ENCODE results near the gene GPATCH2L. TPM values are rescaled to one million over a fixed set of nuclear protein-coding genes. Genes with fewer than 3 reads are reported as not detected.
A peak's percentile ranks its signal among the peaks of the same experiment; 100 is the strongest.

Gene GPATCH2L
- 44.6 TPM for polyA plus RNA-seq (ENCODE audit: insufficient read length)
- long read RNA-seq, donor 1, full-length matches to known transcripts: 3 of 3 reads
- long read RNA-seq, donor 1, partial matches to known transcripts: 0 of 3 reads
- long read RNA-seq, donor 1, other reads (novel, unspliced or antisense): 0 of 3 reads
- long read RNA-seq, donor 2, full-length matches to known transcripts: 6 of 6 reads
- long read RNA-seq, donor 2, partial matches to known transcripts: 0 of 6 reads
- long read RNA-seq, donor 2, other reads (novel, unspliced or antisense): 0 of 6 reads
- long read RNA-seq, donor 3, full-length matches to known transcripts: 4 of 4 reads
- long read RNA-seq, donor 3, partial matches to known transcripts: 0 of 4 reads
- long read RNA-seq, donor 3, other reads (novel, unspliced or antisense): 0 of 4 reads
- long read RNA-seq, donor 4: 0 reads
- long read RNA-seq, donor 5, full-length matches to known transcripts: 3 of 3 reads
- long read RNA-seq, donor 5, partial matches to known transcripts: 0 of 3 reads
- long read RNA-seq, donor 5, other reads (novel, unspliced or antisense): 0 of 3 reads
- long read RNA-seq, donor 6, full-length matches to known transcripts: 2 of 2 reads
- long read RNA-seq, donor 6, partial matches to known transcripts: 0 of 2 reads
- long read RNA-seq, donor 6, other reads (novel, unspliced or antisense): 0 of 2 reads
- long read RNA-seq, donor 7, full-length matches to known transcripts: 6 of 18 reads
- long read RNA-seq, donor 7, partial matches to known transcripts: 12 of 18 reads
- long read RNA-seq, donor 7, other reads (novel, unspliced or antisense): 0 of 18 reads
- long read RNA-seq, donor 8, full-length matches to known transcripts: 3 of 3 reads
- long read RNA-seq, donor 8, partial matches to known transcripts: 0 of 3 reads
- long read RNA-seq, donor 8, other reads (novel, unspliced or antisense): 0 of 3 reads

DNA sequence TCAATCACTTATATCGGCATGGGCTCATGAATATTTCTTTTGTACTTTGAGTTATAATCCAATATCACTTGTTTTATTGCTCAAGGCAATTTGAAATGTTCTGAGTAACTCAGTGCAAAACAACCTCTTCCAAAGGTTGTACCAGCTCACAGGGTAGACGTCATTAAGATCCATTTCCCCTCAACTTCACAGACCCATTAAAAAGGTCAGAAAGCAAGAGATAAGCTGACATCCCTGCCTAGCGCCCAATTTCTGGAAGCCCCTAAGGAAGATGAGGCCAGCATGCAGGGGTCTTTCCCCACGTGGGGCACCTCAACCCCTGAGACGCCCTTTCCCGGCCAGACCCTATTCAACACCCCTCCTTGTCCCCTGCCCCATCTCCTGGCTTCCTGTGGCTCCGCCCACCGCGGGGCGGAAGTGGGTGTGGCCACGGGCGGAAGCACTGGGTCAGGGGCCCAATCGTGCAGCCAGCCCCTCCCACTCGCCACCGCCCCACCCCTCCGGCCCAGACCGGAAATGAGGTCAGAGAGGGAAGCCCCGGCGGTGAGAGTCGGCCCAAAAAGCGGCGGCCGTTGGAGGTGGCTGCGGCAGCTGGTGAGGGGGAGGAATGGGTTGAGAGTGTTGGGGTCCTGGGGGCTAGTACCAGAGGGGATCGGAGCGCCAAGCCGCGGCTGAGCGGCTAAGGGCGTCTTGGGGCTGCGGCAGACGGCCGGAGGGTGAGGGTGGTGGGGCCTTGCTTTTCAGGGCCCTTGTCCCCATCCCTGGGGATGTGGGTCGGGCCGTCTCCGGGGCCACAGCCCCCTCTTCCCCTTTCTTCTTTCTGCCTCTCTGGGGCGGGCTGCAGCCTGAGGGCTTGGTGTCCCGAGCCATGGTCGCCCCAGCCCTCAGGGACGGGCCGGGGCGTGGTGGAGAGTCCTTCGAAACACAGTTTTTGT is at the start of gene GPATCH2L:
Gene GPATCH2L (plus strand): TSS at position 525 of the 935 bp plus-strand sequence. CDS start 2,442 bp downstream, outside the sequence.
- DNase-seq: peak; percentile 95

DNA sequence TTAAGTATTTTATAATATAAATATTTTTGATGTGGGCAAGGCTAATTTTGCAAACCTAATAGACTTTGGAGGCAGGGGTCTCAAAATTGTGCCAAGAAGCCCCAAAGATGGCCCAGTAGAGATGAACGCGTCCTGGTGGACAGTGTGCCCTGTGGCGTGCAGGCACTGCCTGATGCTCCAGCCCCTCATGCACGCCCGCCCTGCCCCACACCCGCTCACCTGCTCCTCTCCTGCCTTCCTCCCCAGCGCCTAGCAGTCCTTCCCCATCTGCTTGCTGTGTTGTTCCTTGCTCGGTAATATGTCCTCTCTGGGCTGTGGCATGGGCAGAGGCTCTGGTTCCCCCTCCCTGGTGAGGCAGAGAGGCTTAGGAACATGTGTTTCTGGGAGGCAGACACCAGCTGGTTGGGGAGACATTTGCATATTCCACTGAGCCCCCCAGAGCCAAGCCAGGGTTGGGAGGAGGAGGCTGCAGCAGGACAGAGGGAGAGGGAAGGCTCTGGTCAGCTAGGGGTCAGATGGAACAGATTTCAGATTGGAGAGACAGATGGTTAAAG is 46.8 kb upstream of the GPATCH2L start:
- DNase-seq: no peak

DNA sequence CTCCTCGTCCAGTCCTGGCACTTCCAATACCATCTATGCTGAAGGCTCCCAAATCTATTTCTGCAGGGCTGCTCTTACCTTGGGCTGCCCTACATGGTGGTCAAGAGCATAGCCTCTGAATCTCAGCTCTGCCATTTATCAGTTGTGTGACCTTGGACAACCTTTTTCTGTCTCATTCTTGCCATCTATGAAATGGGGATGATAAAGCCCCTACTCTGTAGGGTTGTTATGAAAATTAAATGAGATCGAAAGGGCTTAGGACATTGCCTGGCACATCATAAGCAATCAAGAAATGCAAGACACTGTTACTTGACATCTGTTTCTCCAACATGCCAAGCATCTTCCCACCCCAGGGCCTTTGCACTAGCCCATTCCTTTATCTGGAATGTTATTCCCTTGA is 45.5 kb upstream of the GPATCH2L start:
- no peak for DNase-seq

DNA sequence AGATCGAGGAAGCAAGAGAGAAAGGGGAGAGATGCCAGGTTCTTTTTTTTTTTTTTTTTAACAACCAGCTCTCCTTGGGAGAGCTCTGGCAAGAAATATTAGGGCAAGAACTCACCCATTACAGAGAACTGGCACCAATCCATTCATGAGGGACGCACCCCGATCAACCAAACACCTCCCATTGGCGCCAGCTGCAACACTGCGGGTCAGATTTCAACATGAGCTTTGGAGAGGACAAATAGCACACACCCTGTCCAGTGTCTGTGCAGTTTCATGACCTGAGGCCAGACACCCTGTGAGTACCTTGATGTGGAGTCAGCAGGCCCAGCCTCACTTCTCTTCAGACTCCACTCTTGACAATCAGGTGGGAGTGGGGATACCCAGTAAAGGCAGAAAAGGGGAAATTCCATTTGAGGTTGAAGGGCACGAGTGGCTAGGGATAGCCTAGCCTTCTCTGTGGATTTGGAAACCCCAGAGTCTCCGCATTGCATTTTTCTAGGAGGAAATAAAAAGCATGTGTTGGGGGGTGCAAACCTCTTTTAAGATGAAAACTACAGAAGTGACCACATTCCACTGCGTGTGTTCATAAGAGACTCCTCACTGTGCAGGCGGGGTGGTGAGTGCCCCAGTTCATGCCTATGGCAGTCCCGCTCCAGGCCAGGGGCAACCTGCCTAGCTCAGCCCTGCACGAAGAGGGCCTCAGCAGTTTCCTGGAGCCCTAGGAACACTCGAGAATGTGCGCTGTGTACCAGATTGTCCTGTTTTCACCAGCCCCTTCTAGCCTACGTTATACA is 42.4 kb upstream of the GPATCH2L start:
- no peak for DNase-seq

DNA sequence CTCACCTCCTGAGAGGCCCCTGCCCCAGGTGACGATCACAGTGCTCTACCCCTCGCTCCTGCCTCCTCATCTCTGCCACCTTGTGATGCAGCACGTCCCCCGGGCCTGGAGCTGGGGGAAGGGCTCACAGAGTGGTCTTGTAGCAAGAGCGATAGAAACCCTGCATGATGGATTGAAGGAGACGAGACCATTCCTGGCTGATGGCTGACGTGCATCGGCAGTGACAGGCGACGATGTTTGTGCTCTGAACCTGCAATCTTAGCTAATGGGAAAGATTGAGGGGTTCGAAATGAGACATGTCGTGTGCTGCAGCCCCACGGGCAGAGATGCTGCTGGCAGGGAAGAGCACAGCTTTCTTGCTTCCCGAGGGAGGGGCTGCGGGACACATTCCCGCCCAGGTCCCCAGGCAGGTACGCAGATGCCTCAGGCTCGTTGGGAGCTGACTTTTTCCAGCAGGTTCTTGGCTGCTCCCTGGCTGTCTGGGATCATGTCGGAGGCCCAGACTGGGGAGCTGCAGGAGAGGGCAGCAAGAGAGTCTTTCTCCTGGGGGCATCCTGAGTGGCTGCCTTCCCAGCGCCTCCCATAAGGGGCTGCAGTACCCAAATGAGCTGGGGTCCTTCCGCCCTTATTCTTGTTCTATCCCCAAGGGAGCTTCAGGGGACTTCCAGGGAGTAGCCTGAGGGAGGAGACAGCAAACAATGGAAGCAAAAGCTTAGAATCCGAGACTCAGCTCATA is 38.7 kb upstream of the GPATCH2L start:
- no peak for DNase-seq

DNA sequence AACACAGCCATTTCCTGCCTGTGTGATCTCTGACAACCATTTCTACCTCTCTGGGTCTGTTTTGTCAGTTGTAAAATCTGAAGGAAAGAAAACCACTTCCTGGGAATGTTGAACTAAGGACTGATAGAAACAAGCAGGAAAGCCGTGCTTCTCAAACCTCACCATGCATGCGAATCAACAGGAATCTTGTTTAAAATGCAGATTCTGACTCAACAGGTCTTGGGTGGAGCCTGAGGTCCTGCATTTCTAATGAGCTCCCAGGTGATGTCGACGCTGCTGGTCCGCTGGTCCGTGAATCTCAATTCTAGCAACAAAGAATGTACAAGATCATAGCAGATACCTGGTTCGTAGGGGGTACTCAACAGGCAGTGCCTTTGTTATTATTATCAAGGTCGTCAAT is 38.0 kb upstream of the GPATCH2L start:
- DNase-seq: no peak

DNA sequence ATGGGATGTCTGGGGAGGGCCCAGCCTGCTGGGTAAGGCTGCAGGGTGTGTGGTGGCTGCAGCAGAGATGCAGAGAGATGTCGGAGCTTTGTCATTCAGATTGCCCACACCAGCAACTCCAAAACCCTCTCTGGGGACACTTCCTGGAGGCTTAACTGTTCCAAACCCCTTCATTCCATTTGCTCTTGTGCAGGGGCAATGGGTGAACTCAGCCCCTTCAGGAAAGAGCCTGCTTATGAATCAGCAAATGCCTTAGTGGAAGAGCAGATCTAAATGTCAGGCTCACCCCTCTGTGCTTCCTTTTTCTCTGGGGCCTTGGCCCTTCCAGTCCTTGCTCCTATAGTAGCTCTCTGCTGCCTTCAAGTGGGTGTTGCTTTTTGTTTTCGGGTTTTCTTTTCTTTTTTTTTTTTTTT is 36.7 kb upstream of the GPATCH2L start:
- DNase-seq: no peak

DNA sequence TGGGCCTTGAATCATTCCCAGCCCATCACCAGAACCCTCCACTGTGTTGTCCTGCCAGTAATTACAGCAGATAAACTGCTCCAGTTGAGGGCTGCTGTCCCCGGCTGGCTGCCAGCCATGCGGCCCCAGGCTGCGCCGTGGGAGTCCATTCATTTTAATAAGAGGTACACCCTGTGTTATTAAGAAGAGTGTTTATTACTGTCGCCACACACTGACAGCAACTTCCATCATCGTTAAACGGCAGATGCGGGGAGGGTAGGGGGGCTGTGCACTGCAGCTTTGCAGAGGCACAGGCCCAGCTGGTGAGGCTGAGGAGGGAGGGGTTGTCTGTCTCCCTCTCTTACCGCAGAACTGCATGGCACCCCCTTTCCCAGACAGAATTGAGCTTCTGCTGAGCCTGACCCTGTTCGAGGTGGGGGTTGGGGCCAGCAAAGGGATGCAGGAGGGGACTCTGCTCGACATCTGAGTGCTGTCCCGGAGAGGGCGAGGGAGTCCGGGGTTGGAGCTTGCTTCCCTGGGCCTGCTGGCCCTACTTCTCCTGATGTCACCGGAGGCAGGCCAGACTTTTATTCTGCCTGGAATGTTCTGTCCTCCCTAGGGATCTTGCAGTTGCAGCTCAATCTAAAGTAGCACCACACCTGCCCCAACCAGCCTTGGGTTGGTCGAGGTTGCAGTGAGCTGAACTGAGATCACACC is 33.8 kb upstream of the GPATCH2L start:
- DNase-seq: no peak

DNA sequence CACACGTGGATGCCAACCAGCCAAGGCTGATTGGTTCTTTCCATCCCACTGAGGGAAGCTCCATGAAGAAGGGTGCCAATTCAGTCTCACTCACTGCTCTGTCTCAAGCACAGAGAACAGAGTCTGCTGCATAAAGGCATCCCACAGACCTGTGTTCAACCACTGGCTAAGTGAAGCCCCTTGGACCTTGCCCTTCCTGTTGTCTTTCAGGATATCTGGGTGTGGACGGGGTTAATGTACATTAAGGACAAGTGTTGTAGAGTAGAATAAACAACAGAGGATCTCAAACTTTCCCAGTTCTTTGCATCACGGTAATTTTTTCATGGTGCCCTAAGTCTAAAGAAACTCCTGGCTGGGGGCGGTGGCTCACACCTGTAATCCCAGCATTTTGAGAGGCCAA is 33.1 kb upstream of the GPATCH2L start:
- no peak for DNase-seq

DNA sequence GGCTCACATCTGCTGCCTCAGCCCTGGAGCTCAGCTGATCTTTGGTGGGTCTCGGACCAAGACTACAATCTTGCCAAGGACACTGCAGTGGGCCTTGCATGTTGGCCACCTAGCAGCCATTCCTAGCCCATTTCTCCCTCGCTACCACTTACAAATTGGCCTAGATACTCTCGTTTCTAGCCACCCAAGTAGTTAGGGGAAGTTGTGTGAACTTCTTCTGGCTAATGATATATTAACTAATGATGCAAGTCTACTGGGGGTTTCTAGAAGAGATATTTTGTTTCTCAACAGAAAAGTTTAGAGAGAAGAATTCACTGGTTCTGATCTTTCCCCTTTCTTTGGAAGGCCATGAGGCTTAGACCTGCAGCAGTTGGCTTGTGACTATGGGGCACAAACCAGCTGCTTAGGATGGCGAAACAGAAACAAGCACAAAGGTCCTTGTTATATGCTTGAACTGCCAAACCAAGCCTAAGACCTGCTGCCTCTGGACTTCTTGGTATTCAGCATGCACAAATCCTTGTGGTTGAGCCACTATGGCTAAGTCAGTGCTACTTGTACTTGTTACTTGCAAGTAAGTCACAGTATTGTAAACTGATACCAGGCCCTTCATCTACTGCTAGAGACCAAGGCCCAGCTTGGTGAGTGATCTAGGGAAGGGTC is 30.5 kb upstream of the GPATCH2L start:
- DNase-seq: no peak

DNA sequence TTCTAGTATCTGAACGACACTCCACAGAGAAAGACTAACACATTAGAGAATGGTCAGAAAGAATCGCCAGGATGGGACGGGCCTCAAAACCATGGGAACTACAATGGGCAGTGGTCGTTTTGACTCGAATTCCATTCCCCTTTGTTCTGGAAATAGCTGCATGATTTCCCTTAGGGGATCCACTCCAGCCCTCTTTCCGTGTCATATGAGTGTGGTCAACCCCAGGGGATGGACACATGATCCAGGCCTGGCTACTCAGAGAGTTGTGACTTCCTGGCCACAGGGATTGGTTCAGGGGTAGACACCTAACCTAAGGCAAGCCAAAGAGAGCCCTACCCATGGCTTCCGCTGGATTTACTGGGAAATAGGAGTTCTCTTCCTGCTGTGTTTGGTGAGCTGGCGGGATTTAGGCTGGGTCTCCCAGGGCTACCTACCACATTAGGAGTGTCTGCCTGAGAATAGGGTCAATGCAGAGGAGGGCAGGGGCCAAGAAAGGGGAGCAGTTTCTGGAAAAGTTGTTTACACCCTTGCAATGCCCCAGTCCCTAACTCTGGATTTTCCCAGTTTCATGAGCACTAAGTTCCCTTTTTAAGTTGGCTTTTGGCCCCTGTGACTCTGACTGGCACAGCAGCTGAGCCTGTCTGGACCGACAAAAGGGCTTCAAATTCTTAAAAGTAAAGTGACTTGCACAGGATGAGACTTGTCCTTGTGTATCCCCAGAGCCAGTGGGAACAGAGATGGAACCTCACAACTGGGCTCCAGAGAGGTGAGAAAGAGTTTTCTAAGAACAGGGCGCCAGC is 28.1 kb upstream of the GPATCH2L start:
- no peak for DNase-seq

DNA sequence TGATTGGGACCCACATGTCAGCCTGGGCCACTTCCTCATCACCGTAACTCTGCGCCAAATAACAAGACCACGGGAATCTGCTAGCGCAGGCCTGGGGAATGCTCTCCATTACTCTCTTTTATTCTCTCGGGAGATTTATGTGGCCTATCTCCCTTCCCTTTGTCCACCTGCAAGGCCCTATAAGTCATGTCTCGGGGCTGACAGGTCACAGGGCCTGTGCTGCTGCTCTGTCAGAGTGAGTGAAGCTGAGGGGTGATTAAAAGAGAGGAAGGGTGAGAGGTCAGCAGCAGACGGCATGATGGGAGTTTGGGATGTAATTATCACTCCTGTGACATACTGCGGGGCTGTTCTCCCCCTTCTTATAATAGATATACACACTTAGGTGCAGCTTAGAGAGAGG is 26.2 kb upstream of the GPATCH2L start:
- peak; percentile 24 for DNase-seq

DNA sequence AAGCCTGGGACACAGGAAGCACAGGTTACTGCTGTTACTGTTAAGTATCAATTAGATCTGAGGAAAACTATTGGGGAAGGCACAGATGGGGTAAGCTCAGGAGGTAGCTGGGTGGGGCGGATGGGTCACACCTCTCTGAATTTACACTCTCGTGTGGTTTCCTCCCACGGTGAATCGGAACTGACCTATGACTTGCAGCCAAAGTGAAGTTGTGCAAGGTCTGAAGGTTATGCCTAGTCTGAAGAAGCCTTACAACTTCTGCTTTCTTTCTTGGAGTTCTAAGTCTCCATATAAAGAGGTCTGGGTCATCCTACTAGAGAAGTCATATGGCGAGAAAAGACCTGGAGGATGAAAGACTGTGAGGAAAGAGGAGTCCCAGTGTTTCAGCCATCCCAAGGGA is 25.6 kb upstream of the GPATCH2L start:
- no peak for DNase-seq

DNA sequence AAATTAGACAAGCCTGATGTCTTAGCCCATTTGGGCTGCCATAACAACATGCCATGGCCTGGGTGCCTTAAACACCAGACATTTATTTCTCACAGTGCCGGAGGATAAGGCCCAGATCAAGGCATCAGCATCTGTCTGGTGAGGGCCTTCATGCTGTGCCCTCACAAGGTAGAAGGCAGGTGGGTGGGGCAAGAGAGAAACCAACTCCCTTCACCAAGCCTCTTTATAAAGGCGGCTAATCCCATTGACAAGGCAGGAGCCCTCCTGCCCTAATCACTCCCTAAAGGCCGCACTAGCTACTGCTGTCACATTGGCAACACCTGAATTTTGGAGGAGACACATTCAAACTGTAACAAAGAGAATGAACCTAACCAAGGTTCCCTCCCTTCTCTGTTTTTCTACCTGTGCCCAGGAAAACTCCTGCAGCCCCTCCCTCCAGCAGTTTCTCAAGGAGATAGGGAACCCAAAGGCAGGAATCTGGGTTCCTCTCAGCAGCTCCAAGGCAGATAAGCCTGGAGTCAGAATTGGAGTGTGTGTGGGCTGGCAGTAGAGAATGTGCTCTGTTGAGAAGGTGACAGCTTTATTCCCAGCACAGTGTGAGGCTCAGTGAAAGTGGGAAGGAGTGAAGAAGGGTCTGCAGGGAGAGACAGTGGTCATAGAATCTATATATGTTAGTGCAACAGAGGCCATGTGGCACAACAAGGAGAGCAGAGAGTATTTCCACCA is 21.7 kb upstream of the GPATCH2L start:
- no peak for DNase-seq

DNA sequence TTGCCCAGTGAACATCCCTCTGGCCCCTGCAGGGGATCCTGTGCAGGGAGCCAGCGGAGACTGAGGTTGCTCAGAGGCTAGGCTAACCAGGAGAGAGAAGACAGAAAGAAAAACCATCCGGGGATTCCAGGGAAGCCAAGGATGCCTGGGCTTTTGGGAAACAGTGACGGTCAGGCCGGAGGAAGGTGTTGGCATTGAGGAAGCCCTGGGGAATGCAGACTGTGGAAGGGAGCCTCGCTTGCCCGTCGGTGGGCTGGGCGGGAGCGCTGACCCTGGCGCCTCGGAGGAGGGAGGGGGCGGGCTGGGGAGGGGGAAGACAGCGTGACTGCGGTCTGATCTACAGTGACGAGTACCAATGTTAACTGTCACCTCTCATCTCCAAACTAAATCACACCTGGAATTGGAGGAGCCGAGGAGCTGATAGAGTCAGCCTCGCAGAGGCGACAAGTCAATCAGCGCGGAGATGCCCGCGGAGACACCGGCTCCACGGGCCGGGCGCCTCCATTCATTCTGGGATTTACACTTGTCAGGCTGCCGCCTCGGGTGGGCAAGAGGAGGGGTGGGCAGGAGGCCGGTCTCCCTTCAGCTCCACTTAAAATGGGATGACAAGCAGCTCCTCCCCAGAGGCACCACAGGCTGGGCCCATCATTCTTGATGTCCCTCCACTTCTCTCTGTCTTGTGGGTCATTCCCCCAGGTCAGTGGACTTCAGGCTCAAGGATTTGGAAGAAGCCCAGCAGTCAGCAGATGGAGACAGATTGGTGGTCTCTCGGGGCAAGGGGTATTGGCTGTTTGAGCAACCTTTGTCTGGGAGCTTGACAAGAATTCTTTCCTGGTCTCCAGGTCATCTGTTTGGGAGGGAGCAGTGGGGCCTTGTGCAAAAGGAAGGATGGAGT is 20.4 kb upstream of the GPATCH2L start:
- DNase-seq: no peak

DNA sequence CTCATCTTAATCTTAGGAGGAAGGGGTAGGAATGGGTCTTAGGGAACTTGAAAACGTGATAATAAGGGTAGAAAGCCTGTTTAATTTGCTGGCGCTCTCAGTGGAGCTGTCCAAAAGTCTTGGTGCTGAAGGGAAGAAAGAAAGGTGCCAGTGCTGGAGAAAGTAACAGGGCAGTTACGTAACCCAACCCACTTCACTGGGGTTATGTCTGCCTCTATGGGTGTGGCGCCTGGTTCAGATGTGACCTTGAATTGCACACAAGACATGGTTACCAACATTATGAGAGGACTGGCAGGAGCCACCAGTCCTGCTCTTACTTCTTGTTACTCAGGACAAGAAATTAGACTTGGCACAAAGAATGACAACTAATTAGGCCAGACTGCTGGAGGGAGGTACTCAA is 18.6 kb upstream of the GPATCH2L start:
- DNase-seq: peak; percentile 71

All from left kidney (tissue), 8 donors.